ENCODE results near the gene DPP10.

GRCh38 chr2:114729026-114729425, 286.6 kb downstream of the DPP10 start:
- TF ChIP-seq POLR2A (IDR thresholded peaks at IDR 0.05; ENCODE audit: low read depth, low read length), result no peak
- no peak for TF ChIP-seq POLR2AphosphoS5 (IDR thresholded peaks at IDR 0.05; ENCODE audit: low read depth, low read length)
